A549 (cell line): ENCODE results near the gene ARF5.

Experiments used
- BHLHE40 ChIP-seq: IDR thresholded peaks from 2 replicates; pipeline ENCODE4 v1.6.1; 2012; ENCODE audit warnings: low read depth, low read length, inconsistent platforms
- EHMT2 ChIP-seq: fragments of 200-600 bp; sonication (generic); IDR thresholded peaks from 2 replicates; pipeline ENCODE4 v1.6.1; 2016; ENCODE audit warnings: antibody characterized with exemption, low read depth, mild to moderate bottlenecking, moderate library complexity
- FOSL2 ChIP-seq, 2 experiments: fragments of 450-650 bp in 1 of 2; fragments of >200 bp in 1 of 2; sonication (Bioruptor Twin) in 1 of 2; formaldehyde crosslinking; IDR thresholded peaks; 2 replicates each; pipeline versions ENCODE4 v1.5.0 to v1.6.1; 2016 to 2020; ENCODE audit warnings: mild to moderate bottlenecking in 1 of 2, moderate library complexity in 1 of 2
- GATA3 ChIP-seq: IDR thresholded peaks from 2 replicates; pipeline ENCODE4 v1.6.1; 2012; ENCODE audit warnings: borderline replicate concordance
- MYC ChIP-seq: IDR thresholded peaks from 2 replicates; pipeline ENCODE4 v1.6.1; 2012; ENCODE audit warnings: mild to moderate bottlenecking, inconsistent platforms, low read length, improper control_type of control experiment, borderline replicate concordance
- POLR2A ChIP-seq: IDR thresholded peaks from 2 replicates; pipeline ENCODE4 v1.6.1; 2012; ENCODE audit warnings: mild to moderate bottlenecking, low read length
- SMC3 ChIP-seq: fragments of >200 bp; sonication (Bioruptor Twin); formaldehyde crosslinking; IDR thresholded peaks from 3 replicates; pipeline ENCODE4 v1.6.1; 2018; ENCODE audit warnings: inconsistent platforms
- TFCP2L1 ChIP-seq: fragments of 250-450 bp; sonication (Bioruptor Pico); IDR thresholded peaks from 2 replicates; pipeline ENCODE4 v1.5.0; 2021; ENCODE audit warnings: mild to moderate bottlenecking
- TF ChIP-seq, protein P1 (sequence below): fragments of >200 bp; sonication (Bioruptor Twin); formaldehyde crosslinking; IDR thresholded peaks from 3 replicates; pipeline ENCODE4 v1.5.1; 2016
- TF ChIP-seq, protein P2 (sequence below): fragments of 200-600 bp; sonication (generic); IDR thresholded peaks from 2 replicates; pipeline ENCODE4 v1.6.1; 2016; ENCODE audit warnings: antibody characterized with exemption, mild to moderate bottlenecking, moderate library complexity

DNA sequence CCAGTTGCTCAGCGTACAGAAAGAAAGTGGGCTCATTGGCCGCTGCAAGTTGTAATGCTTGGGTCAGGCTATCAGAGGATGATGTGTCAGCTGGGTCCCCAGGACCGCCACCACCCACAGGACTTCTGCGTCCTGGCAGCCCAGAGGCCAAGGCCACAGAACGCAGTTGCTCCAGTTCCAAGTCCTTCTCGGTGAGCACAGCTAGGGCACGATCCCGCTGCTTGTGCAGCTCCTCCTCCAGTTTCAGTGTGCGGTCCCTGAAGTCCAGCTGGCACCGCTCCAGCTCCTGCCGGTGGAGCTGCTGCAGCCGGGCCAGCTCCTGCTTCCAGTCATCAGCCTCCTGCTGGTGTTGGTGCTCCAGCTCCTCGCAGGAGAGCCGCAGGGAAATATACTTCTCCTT lies 5.8 kb upstream of the ARF5 start:
- TF ChIP-seq POLR2A (no peak), EHMT2 (no peak), TFCP2L1 (CRISPR knock-in tag) (no peak), MYC (no peak), FOSL2 (IDR thresholded peaks at IDR 0.05) (no peak), FOSL2 (CRISPR knock-in tag; IDR thresholded peaks at IDR 0.05) (no peak), SMC3 (no peak), BHLHE40 (no peak), GATA3 (no peak)
- TF ChIP-seq, protein P1, sequence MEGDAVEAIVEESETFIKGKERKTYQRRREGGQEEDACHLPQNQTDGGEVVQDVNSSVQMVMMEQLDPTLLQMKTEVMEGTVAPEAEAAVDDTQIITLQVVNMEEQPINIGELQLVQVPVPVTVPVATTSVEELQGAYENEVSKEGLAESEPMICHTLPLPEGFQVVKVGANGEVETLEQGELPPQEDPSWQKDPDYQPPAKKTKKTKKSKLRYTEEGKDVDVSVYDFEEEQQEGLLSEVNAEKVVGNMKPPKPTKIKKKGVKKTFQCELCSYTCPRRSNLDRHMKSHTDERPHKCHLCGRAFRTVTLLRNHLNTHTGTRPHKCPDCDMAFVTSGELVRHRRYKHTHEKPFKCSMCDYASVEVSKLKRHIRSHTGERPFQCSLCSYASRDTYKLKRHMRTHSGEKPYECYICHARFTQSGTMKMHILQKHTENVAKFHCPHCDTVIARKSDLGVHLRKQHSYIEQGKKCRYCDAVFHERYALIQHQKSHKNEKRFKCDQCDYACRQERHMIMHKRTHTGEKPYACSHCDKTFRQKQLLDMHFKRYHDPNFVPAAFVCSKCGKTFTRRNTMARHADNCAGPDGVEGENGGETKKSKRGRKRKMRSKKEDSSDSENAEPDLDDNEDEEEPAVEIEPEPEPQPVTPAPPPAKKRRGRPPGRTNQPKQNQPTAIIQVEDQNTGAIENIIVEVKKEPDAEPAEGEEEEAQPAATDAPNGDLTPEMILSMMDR: no peak
- TF ChIP-seq, protein P2, sequence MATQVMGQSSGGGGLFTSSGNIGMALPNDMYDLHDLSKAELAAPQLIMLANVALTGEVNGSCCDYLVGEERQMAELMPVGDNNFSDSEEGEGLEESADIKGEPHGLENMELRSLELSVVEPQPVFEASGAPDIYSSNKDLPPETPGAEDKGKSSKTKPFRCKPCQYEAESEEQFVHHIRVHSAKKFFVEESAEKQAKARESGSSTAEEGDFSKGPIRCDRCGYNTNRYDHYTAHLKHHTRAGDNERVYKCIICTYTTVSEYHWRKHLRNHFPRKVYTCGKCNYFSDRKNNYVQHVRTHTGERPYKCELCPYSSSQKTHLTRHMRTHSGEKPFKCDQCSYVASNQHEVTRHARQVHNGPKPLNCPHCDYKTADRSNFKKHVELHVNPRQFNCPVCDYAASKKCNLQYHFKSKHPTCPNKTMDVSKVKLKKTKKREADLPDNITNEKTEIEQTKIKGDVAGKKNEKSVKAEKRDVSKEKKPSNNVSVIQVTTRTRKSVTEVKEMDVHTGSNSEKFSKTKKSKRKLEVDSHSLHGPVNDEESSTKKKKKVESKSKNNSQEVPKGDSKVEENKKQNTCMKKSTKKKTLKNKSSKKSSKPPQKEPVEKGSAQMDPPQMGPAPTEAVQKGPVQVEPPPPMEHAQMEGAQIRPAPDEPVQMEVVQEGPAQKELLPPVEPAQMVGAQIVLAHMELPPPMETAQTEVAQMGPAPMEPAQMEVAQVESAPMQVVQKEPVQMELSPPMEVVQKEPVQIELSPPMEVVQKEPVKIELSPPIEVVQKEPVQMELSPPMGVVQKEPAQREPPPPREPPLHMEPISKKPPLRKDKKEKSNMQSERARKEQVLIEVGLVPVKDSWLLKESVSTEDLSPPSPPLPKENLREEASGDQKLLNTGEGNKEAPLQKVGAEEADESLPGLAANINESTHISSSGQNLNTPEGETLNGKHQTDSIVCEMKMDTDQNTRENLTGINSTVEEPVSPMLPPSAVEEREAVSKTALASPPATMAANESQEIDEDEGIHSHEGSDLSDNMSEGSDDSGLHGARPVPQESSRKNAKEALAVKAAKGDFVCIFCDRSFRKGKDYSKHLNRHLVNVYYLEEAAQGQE: no peak
